Stimulated activated CD4-positive, alpha-beta T cell treated with anti-CD3 and anti-CD28 coated beads, Interleukin-2, amount 100 ng/mL, for 4 hours (primary cell): ENCODE results near the gene TCERG1.
A peak's percentile ranks its signal among the peaks of the same experiment; 100 is the strongest.
"Not testable (repeated sequence)": the region's sequence is repeated elsewhere in the genome, so short reads cannot be mapped to it uniquely, and the experiment has no call there.

ENCODE experiments used
- DNase-seq: peaks from one replicate; pipeline ENCODE4 v3.0.0-alpha.2; 2020; ENCODE audit warnings: low read depth

Gene TCERG1

GRCh38 chr5:146521403-146522106 is 74.4 kb downstream of the TCERG1 start:
- DNase-seq: no peak

- no peak for DNase-seq
Observed at GRCh38 chr5:146523698-146524097, 76.6 kb downstream of the TCERG1 start.

GRCh38 chr5:146527785-146528184 is 80.7 kb downstream of the TCERG1 start:
- no peak for DNase-seq

GRCh38 chr5:146528236-146528635 is 81.1 kb downstream of the TCERG1 start:
- no peak for DNase-seq

GRCh38 chr5:146529984-146530383 is 82.9 kb downstream of the TCERG1 start:
- no peak for DNase-seq

- peak; percentile 59 for DNase-seq
Observed at GRCh38 chr5:146533260-146533857, 86.2 kb downstream of the TCERG1 start.

GRCh38 chr5:146533882-146534281 is 86.7 kb downstream of the TCERG1 start:
- no peak for DNase-seq

DNA sequence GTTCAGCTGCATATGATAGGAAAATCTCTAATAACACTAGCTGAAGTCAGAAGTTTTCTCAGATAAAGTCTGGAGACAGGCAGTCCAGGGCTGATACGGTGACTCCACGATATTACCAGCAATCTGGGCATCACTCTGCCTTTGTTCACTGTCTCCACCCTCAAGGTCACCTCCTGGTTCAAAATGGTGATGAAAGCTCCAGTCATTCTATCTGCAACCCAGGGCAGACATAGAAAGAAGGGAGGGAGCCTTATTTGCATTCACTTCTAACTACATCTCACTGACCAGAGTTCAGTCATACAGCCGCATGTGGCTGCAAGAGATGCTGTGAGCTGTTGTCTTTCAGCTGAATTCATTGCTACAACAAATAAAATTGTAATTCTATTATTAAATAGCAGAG is 91.3 kb downstream of the TCERG1 start:
- no peak for DNase-seq

DNA sequence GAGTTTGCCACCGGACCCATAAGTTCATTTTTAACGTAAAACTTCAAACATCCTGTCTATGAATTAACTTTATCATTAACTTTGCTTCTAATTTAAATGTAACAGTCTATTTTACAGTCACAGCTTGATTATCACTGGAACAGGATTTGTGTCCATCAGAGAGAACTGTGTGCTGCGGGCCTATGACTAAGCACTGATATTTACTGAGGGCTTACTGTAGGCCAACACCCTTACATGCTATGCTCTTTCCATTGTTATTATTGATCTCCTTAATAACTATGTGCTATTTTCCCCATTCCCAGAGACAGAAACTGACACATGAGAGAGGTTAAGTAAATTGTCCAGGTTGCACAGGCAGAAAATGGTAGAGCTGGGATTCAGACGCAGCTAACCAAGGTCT is 92.8 kb downstream of the TCERG1 start:
- DNase-seq: no peak

GRCh38 chr5:146540414-146540813 is 93.3 kb downstream of the TCERG1 start:
- DNase-seq: no peak

GRCh38 chr5:146541958-146542849 is 95.1 kb downstream of the TCERG1 start:
- peak; percentile 37 for DNase-seq

DNA sequence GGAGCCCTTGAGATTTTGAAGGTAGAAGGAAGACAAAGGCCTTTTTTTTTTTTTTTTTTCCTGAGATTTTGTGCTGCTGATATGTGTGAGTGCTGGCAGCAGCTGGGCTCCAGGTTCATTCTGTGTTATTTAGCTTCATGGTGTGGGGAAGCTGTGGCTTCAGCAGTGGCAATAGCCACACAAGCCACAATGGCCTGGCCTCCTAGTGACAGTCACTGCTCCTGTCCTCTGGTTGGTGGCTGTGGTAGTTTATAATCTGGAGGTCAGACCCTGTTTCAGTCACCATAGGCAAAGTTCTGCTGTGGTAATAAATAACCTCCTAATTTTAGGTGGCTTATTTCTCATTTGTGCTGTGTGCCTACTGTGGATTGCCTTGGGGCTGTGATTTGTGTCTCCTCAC is 97.1 kb downstream of the TCERG1 start:
- no peak for DNase-seq

GRCh38 chr5:146548781-146549449 is 101.8 kb downstream of the TCERG1 start:
- no peak for DNase-seq

GRCh38 chr5:146549615-146550014 is 102.5 kb downstream of the TCERG1 start:
- no peak for DNase-seq

DNA sequence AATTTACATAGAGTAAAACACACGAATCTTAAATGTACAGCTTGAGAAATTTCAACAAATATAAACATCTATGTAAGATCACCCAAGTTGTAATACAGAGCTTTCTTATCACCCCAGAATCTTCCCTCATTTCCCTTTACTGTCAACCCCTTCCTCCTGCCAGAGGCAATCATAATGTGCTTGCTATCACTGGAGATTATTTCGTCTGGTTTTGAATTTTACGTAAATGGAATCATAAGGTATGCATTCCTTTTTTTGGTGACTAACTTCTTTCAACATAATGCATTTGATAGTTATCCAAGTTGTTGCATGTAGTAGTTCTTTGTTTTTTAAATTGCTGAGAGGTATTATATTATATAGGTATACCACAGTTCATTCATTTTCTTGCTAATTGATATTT is 106.3 kb downstream of the TCERG1 start:
- no peak for DNase-seq

DNA sequence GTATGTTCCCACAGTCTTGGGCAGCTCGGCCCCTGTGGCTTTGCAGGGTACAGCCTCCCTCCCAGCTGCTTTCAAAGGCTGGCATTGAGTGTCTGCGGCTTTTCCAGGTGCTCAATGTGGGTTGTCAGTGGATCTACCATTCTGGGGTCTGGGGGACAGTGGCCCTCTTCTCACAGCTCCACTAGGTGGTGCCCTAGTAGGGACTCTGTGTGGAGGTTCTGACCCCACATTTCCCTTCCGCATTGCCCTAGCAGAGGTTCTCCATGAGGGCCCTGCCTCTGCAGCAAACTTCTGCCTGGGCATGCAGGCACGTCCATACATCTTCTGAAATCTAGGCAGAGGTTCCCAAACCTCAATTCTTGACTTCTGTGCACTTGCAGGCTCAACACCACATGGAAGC is 109.8 kb downstream of the TCERG1 start:
- DNase-seq: not testable (repeated sequence)

DNA sequence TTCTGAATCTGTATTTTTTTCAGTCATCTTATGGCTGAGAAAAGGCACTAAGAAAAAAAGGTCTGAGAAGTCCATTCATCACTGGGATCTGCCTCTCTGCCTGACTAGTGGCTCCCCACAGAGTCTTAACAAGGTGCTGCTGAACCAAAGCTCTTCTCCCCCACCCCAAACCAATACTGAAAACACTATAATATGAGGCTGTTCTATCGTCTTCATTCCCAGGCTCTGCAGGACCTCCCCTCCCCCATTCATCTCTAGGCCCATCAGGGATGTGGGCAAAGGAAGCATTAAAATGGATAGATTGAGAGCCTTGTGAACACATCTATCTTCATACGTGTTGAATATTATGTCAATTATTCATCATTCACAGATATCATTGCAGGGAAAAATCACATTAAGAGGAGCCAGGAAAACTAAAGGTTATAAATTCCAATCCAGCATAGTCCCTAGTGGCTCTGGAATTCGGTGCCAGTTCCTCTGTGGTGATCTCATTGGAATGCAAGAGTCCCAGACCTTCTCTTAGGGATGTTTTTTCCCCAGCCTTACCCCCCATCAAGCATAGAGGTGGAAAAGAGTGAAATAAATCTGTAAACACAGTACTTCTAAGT is 113.2 kb downstream of the TCERG1 start:
- no peak for DNase-seq
